Testis (tissue), 3 donors: ENCODE data around the gene CHCHD3. TPM values are rescaled to one million over a fixed set of nuclear protein-coding genes. Genes with fewer than 3 reads are reported as not detected.

Experiments used
- DNase-seq: peaks from one replicate; pipeline ENCODE4 v3.0.0-alpha.2; 2019
- H3K27ac ChIP-seq, 2 donors: fragments of 200-600 bp; sonication (generic); one replicate each; pipeline ENCODE4 v1.5.1; 2019
- H3K27me3 ChIP-seq: fragments of 200-600 bp; sonication (generic); one replicate; pipeline ENCODE4 v1.5.1; 2019
- H3K36me3 ChIP-seq: fragments of 200-600 bp; sonication (generic); one replicate; pipeline ENCODE4 v1.5.1; 2017; ENCODE audit warnings: low read depth; ENCODE audit errors: missing control alignments
- H3K4me1 ChIP-seq: fragments of 200-600 bp; sonication (generic); one replicate; pipeline ENCODE4 v1.5.1; 2019
- H3K4me3 ChIP-seq, 2 donors: fragments of 200-600 bp; sonication (generic); one replicate each; pipeline ENCODE4 v1.5.1; 2017 to 2019
- H3K9me3 ChIP-seq: fragments of 200-600 bp; sonication (generic); one replicate; pipeline ENCODE4 v1.5.1; 2017
- CTCF ChIP-seq, 3 experiments: fragments of 450-650 bp in 2 of 3; fragments of 200-600 bp in 1 of 3; sonication (generic) in 1 of 3; IDR thresholded peaks; one replicate each; pipeline ENCODE4 v1.5.1; 2016 to 2019; ENCODE audit warnings: antibody characterized with exemption in 3 of 3, mild to moderate bottlenecking in 2 of 3, moderate library complexity in 1 of 3
- POLR2A ChIP-seq: fragments of 450-650 bp; IDR thresholded peaks from one replicate; pipeline ENCODE4 v1.6.1; 2017; ENCODE audit warnings: antibody characterized with exemption, mild to moderate bottlenecking, moderate library complexity
- WGBS, 2 donors: methylation state at CpG; one replicate each; pipeline ENCODE4 v1.1.5; 2018; 5-methylcytosine and 5-hydroxymethylcytosine counted together
- intact Hi-C: fragments of 100-400 bp; cut with DNase I; formaldehyde crosslinking; loops from one replicate; pipeline ENCODE4 v1.15.1; 2023; ENCODE audit warnings: low total_unique reads
- polyA plus RNA-seq: library from polyadenylated mRNA; stranded (reverse); fragments of 350-450 nt; fragmentation: Illumina TruSeq; extraction: RNeasy Lipid Tissue Mini Kit (QIAGEN cat#74804); gene quantifications from one replicate; pipeline ENCODE4 v1.2.3, GENCODE V29; 2014; ENCODE audit warnings: low read depth, low replicate concordance; ENCODE audit not compliant: insufficient read depth
- total RNA-seq, 2 donors: library from RNA; depleted of rRNA; stranded (reverse); fragments of >200 nt; gene quantifications; one replicate each; pipeline ENCODE4 v1.2.3, GENCODE V29; 2016

CHCHD3 gene
- total and polyA plus RNA-seq, 3 donors from 2014 or later: 44.0 to 53.0 (median 47.9) TPM

- WGBS, 2 donors: 54 to 58% methylated on average over 2 of the region's 2 CpGs
- Histone ChIP-seq H3K9me3 (no peaks in the 10 kb centered on the region), H3K4me1 (no peaks in the 10 kb centered on the region), H3K27me3 (no peaks in the 10 kb centered on the region), H3K4me3 (no peak overlapping the region), H3K27ac (no peak overlapping the region), H3K36me3 (no peaks in the 10 kb centered on the region)
- intact Hi-C loops: no loop called here
- no peak for DNase-seq
- TF ChIP-seq CTCF (IDR thresholded peaks at IDR 0.05) (no peak), POLR2A (no peak)
Observed at GRCh38 chr7:132779164-132779563, 302.7 kb downstream of the CHCHD3 start.

GRCh38 chr7:132778761-132779160 is 303.1 kb downstream of the CHCHD3 start:
- DNase-seq: no peak
- H3K27ac ChIP-seq: no peak overlapping the region
- no peaks in the 10 kb centered on the region for H3K4me1 ChIP-seq
- H3K9me3 ChIP-seq: no peaks in the 10 kb centered on the region
- H3K27me3 ChIP-seq: no peaks in the 10 kb centered on the region
- TF ChIP-seq POLR2A: no peak
- no peak for TF ChIP-seq CTCF (IDR thresholded peaks at IDR 0.05)
- no peak overlapping the region for H3K4me3 ChIP-seq
- intact Hi-C loops: no loop called here
- no peaks in the 10 kb centered on the region for H3K36me3 ChIP-seq
- WGBS, 2 donors: 77 to 83% methylated on average over 4 of the region's 4 CpGs

- WGBS, 2 donors: 94 to 97% methylated on average over 4 of the region's 4 CpGs
- intact Hi-C loops: no loop called here
Observed at GRCh38 chr7:132777956-132778355, 303.9 kb downstream of the CHCHD3 start.

GRCh38 chr7:132777414-132777813 is 304.5 kb downstream of the CHCHD3 start:
- Histone ChIP-seq H3K9me3 (no peaks in the 10 kb centered on the region), H3K4me1 (no peaks in the 10 kb centered on the region), H3K36me3 (no peaks in the 10 kb centered on the region), H3K27me3 (no peaks in the 10 kb centered on the region), H3K27ac (no peak overlapping the region), H3K4me3 (no peak overlapping the region)
- intact Hi-C loops: no loop called here
- 75 to 86% methylated on average over 7 of the region's 7 CpGs for WGBS, 2 donors
- TF ChIP-seq CTCF (IDR thresholded peaks at IDR 0.05) (no peak), POLR2A (no peak)
- DNase-seq: no peak

More at GRCh38 chr7:132777956-132778355, 303.9 kb downstream of the CHCHD3 start:
- Histone ChIP-seq H3K36me3 (no peaks in the 10 kb centered on the region), H3K9me3 (no peaks in the 10 kb centered on the region), H3K4me3 (no peak overlapping the region), H3K4me1 (no peaks in the 10 kb centered on the region), H3K27ac (no peak overlapping the region), H3K27me3 (no peaks in the 10 kb centered on the region)
- no peak for TF ChIP-seq CTCF (IDR thresholded peaks at IDR 0.05)
- TF ChIP-seq POLR2A: no peak
- DNase-seq: no peak

- no peaks in the 10 kb centered on the region for H3K9me3 ChIP-seq
- 83 to 90% methylated on average over 5 of the region's 5 CpGs for WGBS, 2 donors
- H3K4me3 ChIP-seq: no peak overlapping the region
- H3K27me3 ChIP-seq: no peaks in the 10 kb centered on the region
- DNase-seq: no peak
- intact Hi-C loops: no loop called here
- no peak overlapping the region for H3K27ac ChIP-seq
- no peaks in the 10 kb centered on the region for H3K4me1 ChIP-seq
- no peaks in the 10 kb centered on the region for H3K36me3 ChIP-seq
- TF ChIP-seq CTCF (IDR thresholded peaks at IDR 0.05) (no peak), POLR2A (no peak)
Observed at GRCh38 chr7:132776048-132776620, 305.8 kb downstream of the CHCHD3 start.
